Kidney (tissue), 14 donors: ENCODE data around the gene RGS4. TPM values are rescaled to one million over a fixed set of nuclear protein-coding genes. Genes with fewer than 3 reads are reported as not detected.

Source experiments
- DNase-seq, 5 donors: peaks; one replicate each; pipeline ENCODE4 v3.0.0-alpha.2; 2013 to 2020
- FAIRE-seq: peaks from 2 replicates; lab custom pipeline; 2012; peaks lifted over from hg19 to GRCh38; lab: Jason Lieb, UNC
- H3K27ac ChIP-seq, 2 donors: one replicate each; pipeline ENCODE4 v1.7.0; 2013; ENCODE audit warnings: low read depth in 2 of 2, low read length in 2 of 2, inconsistent platforms in 1 of 2
- H3K27me3 ChIP-seq: one replicate; pipeline ENCODE4 v1.7.1; 2013; ENCODE audit warnings: low read length, inconsistent platforms; ENCODE audit not compliant: control insufficient read depth, insufficient read depth
- H3K36me3 ChIP-seq, 3 donors: one replicate each; pipeline versions ENCODE4 v1.7.0 to v1.7.1; 2013; ENCODE audit warnings: low read length in 3 of 3, control low read depth in 1 of 3, inconsistent platforms in 1 of 3; ENCODE audit not compliant: insufficient read depth in 3 of 3, control insufficient read depth in 2 of 3
- H3K4me1 ChIP-seq, 3 donors: one replicate each; pipeline versions ENCODE4 v1.7.0 to v1.7.1; 2013; ENCODE audit warnings: low read length in 3 of 3, inconsistent platforms in 1 of 3, low read depth in 1 of 3; ENCODE audit not compliant: control insufficient read depth in 2 of 3, insufficient read depth in 2 of 3
- H3K4me3 ChIP-seq, 3 donors: one replicate each; pipeline versions ENCODE4 v1.7.0 to v1.8.1; 2013; ENCODE audit warnings: low read length in 3 of 3, control low read depth in 1 of 3, inconsistent platforms in 1 of 3
- H3K9ac ChIP-seq, 3 donors: one replicate each; pipeline versions ENCODE4 v1.7.0 to v1.7.1; 2013; ENCODE audit warnings: low read length in 3 of 3, control low read depth in 1 of 3, inconsistent platforms in 1 of 3
- H3K9me3 ChIP-seq, 3 donors: one replicate each; pipeline versions ENCODE4 v1.7.0 to v1.7.1; 2013; ENCODE audit warnings: low read length in 3 of 3, control low read depth in 1 of 3, inconsistent platforms in 1 of 3; ENCODE audit not compliant: control insufficient read depth in 2 of 3, insufficient read depth in 1 of 3
- intact Hi-C: fragments of 100-400 bp; cut with DNase I; formaldehyde crosslinking; loops from one replicate; pipeline ENCODE4 v1.11.1; 2022
- polyA plus RNA-seq: library from polyadenylated mRNA; stranded (reverse); fragments of 350-450 nt; fragmentation: Illumina TruSeq; extraction: RNeasy Lipid Tissue Mini Kit (QIAGEN cat#74804); gene quantifications from one replicate; pipeline ENCODE4 v1.2.3, GENCODE V29; 2014; ENCODE audit warnings: low read depth, low replicate concordance; ENCODE audit not compliant: insufficient read depth
- total RNA-seq: library from RNA; stranded (reverse); fragmentation: NEBNext Ultra II Directional; extraction: Animal tissue kit (Norgen Biotek cat#: 25700); gene quantifications from one replicate; pipeline ENCODE4 v1.2.1, GENCODE V29; 2021
- TF ChIP-seq, protein P1 (sequence below): IDR thresholded peaks from 3 replicates; pipeline ENCODE4 v1.5.1; 2012; ENCODE audit warnings: mild to moderate bottlenecking, moderate library complexity, borderline replicate concordance; ENCODE audit not compliant: insufficient read depth; ENCODE audit errors: extremely low read depth
- donor health status: control.
- donor health status: control.
- donor health status: control.
- donor health status: control.
- donor health status: control.
- donor health status: DM: yes; HTN: yes; CAD: no.
- donor health status: Normal renal cell carcinoma (clear cell type).

Gene RGS4
- total and polyA plus RNA-seq, 2 donors from 2014 or later = 2.0 to 3.1 TPM

DNA sequence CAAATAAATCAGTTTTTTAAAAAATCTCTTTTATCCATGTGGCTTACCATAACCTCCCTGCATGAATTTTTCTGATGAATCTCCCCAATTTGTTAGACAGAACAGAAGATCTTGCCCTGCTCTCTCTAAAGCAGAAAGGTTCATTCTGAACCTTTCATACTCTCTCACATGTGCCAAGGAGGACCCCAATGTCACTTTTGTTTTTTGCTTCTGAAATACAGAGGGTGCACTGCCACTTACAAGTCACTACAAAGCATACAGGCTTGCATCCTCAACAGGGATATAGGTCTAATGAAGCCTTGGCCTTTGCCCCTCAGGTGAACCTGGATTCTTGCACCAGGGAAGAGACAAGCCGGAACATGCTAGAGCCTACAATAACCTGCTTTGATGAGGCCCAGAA lies 4.8 kb downstream of the RGS4 start:
- Histone ChIP-seq H3K27me3 (no peaks in the 10 kb centered on the region), H3K27ac (no peak overlapping the region), H3K4me3 (no peak overlapping the region), H3K9ac (no peak overlapping the region), H3K36me3 (no peaks in the 10 kb centered on the region), H3K9me3 (no peaks in the 10 kb centered on the region), H3K4me1 (peaks cover 0 to 7% (median 0%) of the 10 kb centered on the region in 3 donors)
- TF ChIP-seq, protein P1, sequence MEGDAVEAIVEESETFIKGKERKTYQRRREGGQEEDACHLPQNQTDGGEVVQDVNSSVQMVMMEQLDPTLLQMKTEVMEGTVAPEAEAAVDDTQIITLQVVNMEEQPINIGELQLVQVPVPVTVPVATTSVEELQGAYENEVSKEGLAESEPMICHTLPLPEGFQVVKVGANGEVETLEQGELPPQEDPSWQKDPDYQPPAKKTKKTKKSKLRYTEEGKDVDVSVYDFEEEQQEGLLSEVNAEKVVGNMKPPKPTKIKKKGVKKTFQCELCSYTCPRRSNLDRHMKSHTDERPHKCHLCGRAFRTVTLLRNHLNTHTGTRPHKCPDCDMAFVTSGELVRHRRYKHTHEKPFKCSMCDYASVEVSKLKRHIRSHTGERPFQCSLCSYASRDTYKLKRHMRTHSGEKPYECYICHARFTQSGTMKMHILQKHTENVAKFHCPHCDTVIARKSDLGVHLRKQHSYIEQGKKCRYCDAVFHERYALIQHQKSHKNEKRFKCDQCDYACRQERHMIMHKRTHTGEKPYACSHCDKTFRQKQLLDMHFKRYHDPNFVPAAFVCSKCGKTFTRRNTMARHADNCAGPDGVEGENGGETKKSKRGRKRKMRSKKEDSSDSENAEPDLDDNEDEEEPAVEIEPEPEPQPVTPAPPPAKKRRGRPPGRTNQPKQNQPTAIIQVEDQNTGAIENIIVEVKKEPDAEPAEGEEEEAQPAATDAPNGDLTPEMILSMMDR = no peak
- no peak for DNase-seq
- no peak for FAIRE-seq
- intact Hi-C loops = no loop called here

DNA sequence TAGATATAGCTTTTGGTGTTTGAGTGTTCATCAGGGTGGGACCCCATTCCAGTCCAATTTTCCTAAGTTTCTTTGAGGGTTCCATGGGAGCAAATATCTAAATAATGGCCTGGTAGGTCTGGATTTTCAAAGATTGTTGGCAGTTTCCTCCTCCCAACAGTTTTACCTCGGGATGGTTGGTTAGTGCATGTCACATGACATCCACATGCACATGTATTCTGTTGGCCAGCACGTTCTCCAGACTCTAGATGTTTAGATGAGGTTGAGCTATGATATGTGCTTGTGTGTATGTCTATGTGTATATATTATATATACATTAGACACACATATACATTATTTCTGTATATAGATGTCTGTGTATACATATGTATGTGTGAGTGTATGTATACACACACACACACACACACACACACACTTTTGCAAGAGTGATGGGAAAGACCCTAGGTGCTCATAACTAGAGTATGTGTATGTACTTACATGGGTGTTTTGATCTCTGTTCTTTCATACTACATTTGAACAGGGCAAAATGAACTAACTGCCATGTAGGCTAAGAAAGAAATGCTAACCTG lies 5.6 kb downstream of the RGS4 start:
- H3K36me3 ChIP-seq = no peaks in the 10 kb centered on the region
- DNase-seq (no peak), FAIRE-seq (no peak)
- no peak overlapping the region for H3K27ac ChIP-seq
- no peak overlapping the region for H3K9ac ChIP-seq
- H3K9me3 ChIP-seq = no peaks in the 10 kb centered on the region
- H3K27me3 ChIP-seq = no peaks in the 10 kb centered on the region
- peaks cover 0 to 3% (median 0%) of the 10 kb centered on the region in 3 donors for H3K4me1 ChIP-seq
- TF ChIP-seq, protein P1 = no peak
- no peak overlapping the region for H3K4me3 ChIP-seq
- intact Hi-C loops = no loop called here

DNA sequence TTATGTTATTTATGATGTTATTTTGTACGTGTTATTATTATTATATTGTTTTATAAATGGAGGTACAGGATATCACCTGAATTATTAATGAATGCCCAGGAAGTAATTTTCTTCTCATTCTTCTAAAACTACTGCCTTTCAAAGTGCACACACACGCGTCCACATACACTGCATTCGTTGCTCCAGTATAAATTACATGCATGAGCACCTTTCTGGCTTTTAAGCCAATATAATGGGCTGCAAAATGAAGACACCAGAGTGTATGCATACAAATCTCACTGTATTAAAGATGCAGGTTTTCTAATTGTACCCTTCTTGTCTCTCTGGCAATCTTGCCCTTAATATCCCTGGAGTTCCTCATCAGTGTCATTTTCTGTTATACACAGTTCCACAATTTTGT lies 6.9 kb downstream of the RGS4 start:
- Histone ChIP-seq H3K4me3 (no peak overlapping the region), H3K9me3 (no peaks in the 10 kb centered on the region), H3K9ac (no peak overlapping the region), H3K27ac (no peak overlapping the region), H3K36me3 (no peaks in the 10 kb centered on the region), H3K4me1 (no peaks in the 10 kb centered on the region), H3K27me3 (no peaks in the 10 kb centered on the region)
- DNase-seq (no peak), FAIRE-seq (no peak)
- TF ChIP-seq, protein P1 = no peak
- intact Hi-C loops = no loop called here

- Histone ChIP-seq H3K27me3 (no peaks in the 10 kb centered on the region), H3K4me1 (no peaks in the 10 kb centered on the region), H3K9ac (no peak overlapping the region), H3K36me3 (no peaks in the 10 kb centered on the region), H3K9me3 (no peaks in the 10 kb centered on the region), H3K27ac (no peak overlapping the region), H3K4me3 (no peak overlapping the region)
- intact Hi-C loops = no loop called here
- DNase-seq (no peak), FAIRE-seq (no peak)
- TF ChIP-seq, protein P1 = no peak
Observed at GRCh38 chr1:163076446-163076845, 7.3 kb downstream of the RGS4 start.
